Measurements from ENCODE around the gene KRTAP4-12. TPM values are rescaled to one million over a fixed set of nuclear protein-coding genes. Genes with fewer than 3 reads are reported as not detected.
"Not testable (repeated sequence)": the region's sequence is repeated elsewhere in the genome, so short reads cannot be mapped to it uniquely, and the experiment has no call there.

KRTAP4-12 gene
- total and polyA plus RNA-seq, 12 donors, result not detected

- no peak for TF ChIP-seq CTCF (IDR thresholded peaks at IDR 0.05)
- ATAC-seq (no peak), DNase-seq (no peak)
- intact Hi-C loops (cut with DNase I), result loop anchor here in 1 of 10 donors (5.0 kb wide), 1 partner anchor 49 kb away; the partner anchor contains the start of gene KRTAP2-4
- Histone ChIP-seq H3K4me1 (no peaks in the 10 kb centered on the region), H3K4me3 (no peak overlapping the region), H3K9me3 (peaks cover 0 to 11% (median 0%) of the 10 kb centered on the region in 11 donors), H3K27me3 (peaks cover 0 to 23% (median 6%) of the 10 kb centered on the region in 7 donors), H3K36me3 (no peaks in the 10 kb centered on the region), H3K27ac (no peak overlapping the region)
- WGBS, 2 donors, result 60 to 68% methylated on average over 5 of the region's 5 CpGs
Observed at GRCh38 chr17:41116297-41116696, 7.7 kb downstream of the KRTAP4-12 start.

DNA sequence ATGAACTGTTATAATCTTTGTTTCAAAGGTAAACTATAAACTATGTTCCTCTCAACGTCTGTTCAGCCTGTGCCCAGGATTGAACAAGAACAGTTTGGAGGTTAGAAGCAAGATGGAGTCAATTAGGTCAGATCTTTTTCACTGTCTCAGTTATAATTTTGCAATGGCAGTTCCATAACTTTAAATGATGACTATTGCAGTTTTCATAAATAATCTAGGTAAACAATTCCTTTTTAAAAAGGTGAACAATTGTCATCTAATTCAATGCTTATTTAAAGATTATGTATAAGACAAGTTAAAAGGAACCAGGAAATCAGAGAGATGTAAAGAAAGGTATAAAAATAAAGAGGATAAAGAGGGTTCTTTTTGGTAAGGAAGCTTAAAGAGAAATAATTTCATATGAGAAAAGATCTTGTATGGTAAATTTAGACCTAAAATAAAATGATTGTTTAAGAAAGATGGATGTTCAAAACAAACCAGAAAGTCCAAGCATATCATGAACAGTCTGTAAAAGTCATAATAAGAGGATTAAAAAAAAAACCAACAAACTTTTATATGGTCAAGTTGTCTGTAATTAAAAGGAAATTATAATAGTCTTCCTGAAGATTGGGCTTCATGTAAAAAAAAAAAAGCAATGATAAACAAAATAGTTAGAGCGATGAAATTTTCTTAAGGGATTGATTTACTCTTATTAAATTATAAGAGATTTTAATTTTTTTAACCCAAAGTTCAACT, 12.7 kb downstream of the KRTAP4-12 start:
- Histone ChIP-seq H3K4me1 (no peaks in the 10 kb centered on the region), H3K27me3 (peaks cover 0 to 32% (median 0%) of the 10 kb centered on the region in 7 donors), H3K9me3 (peaks cover 0 to 11% (median 0%) of the 10 kb centered on the region in 11 donors), H3K27ac (no peak overlapping the region), H3K36me3 (no peaks in the 10 kb centered on the region), H3K4me3 (no peak overlapping the region)
- intact Hi-C loops (cut with DNase I), result no loop called here
- 68 to 69% methylated on average over 2 of the region's 2 CpGs for WGBS, 2 donors
- TF ChIP-seq CTCF (IDR thresholded peaks at IDR 0.05), result no peak
- no peak for DNase-seq
- no peak for ATAC-seq

DNA sequence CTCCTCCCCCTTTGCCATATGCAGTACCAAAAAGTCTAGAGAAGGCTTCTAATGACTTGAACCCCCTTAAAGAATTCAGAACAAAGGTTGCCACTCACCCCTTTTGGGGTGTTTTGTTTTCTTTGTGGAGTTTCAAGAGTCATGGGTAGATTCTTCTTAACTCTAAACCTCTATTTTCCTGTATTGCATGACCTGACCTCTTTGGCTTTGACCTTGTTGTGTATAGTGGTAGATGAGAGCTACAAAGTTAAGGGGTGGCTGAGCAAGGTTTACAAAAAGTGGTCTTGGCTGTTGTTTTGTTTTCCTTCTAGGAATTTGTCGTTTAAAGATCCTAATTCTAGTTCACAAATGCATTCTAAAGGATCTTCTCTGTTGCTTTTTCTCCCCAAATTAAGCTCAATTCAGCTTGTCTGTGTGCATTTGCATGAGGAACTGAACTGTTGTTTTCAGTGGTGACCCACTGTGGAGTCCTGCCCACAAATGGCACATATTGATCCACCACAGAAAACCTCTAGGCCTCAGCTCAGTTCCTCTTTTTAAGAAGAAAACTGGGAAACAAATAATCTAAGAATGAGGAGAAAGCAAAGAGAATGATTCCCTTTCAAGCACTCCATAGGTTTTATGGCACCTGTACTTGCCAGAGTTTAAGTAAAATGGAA, 15.1 kb downstream of the KRTAP4-12 start:
- ATAC-seq; DNase-seq; H3K4me1 ChIP-seq; H3K36me3 ChIP-seq; H3K27ac ChIP-seq; intact Hi-C loops (cut with DNase I); H3K4me3 ChIP-seq: not testable (repeated sequence)
- Histone ChIP-seq H3K9me3 (peaks cover 0 to 11% (median 0%) of the 10 kb centered on the region in 11 donors), H3K27me3 (peaks cover 0 to 29% (median 0%) of the 10 kb centered on the region in 7 donors)
- 30 to 31% methylated on average over 1 of the region's 1 CpG for WGBS, 2 donors

DNA sequence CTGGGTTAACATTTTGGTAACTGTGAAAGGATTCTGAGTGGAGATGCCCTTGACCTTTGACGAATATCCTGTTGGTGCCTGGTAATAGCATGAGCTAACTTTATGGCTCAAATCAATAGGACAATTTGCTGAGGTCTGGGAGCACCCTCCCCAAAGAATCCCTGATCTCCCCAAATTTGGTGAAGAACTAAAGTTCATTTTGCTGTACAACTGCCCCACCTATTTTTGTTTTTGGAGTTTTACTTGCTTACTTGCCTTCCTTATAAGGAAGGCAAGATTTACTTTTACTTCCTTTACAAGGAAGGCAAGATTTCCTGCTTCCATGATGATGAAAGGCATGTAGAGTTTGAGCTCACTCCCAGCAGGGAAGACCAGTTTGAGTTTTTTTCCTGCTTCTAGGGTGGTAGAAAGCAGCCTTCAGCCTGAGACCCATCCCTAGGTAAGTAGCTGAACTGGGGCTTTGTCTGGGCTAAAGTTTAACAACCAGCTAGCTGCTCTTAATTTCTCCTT, 16.0 kb downstream of the KRTAP4-12 start:
- WGBS, 2 donors, result 64 to 79% methylated on average over 1 of the region's 1 CpG

GRCh38 chr17:41105347-41105746, 18.6 kb downstream of the KRTAP4-12 start, which contains the start of gene KRTAP4-9:
Gene KRTAP4-9, plus strand, starts transcription at chr17:41105389. Its CDS starts 0 bp downstream, at chr17:41105389.
- 59 to 64% methylated on average over 10 of the region's 10 CpGs for WGBS, 2 donors
- H3K4me3 ChIP-seq; H3K4me1 ChIP-seq; ATAC-seq; H3K36me3 ChIP-seq; H3K27ac ChIP-seq; DNase-seq; H3K9me3 ChIP-seq; intact Hi-C loops (cut with DNase I): not testable (repeated sequence)
- peaks cover 0 to 34% (median 6%) of the 10 kb centered on the region in 7 donors for H3K27me3 ChIP-seq

More for the DNA sequence above, 16.0 kb downstream of the KRTAP4-12 start:
- Histone ChIP-seq H3K4me3 (no peak overlapping the region), H3K9me3 (peaks cover 0 to 8% (median 0%) of the 10 kb centered on the region in 11 donors), H3K27ac (no peak overlapping the region), H3K27me3 (peaks cover 0 to 32% (median 0%) of the 10 kb centered on the region in 7 donors), H3K4me1 (no peaks in the 10 kb centered on the region), H3K36me3 (no peaks in the 10 kb centered on the region)
- ATAC-seq (no peak), DNase-seq (no peak)
- TF ChIP-seq CTCF (IDR thresholded peaks at IDR 0.05), result no peak
- intact Hi-C loops (cut with DNase I), result no loop called here

GRCh38 chr17:41104386-41105038, 19.5 kb downstream of the KRTAP4-12 start:
- 76 to 77% methylated on average over 2 of the region's 2 CpGs for WGBS, 2 donors
- H3K9me3 ChIP-seq; intact Hi-C loops (cut with DNase I); H3K36me3 ChIP-seq; H3K4me3 ChIP-seq; ATAC-seq; DNase-seq; H3K4me1 ChIP-seq; H3K27ac ChIP-seq: not testable (repeated sequence)
- H3K27me3 ChIP-seq, result peaks cover 0 to 37% (median 8%) of the 10 kb centered on the region in 7 donors
